A549 treated with RU486 at 1 μM for 4 hours (cell line): Measurements from ENCODE around the gene SBK2. TPM values are rescaled to one million over a fixed set of nuclear protein-coding genes. Genes with fewer than 3 reads are reported as not detected.

Experiments
- total RNA-seq: library from RNA; stranded (reverse); fragments of 200-300 nt; extraction: Qiagen RNA extraction; gene quantifications from 5 replicates; pipeline ENCODE4 v1.2.3, GENCODE V29; 2022; ENCODE audit warnings: low read depth

Gene SBK2, protein sequence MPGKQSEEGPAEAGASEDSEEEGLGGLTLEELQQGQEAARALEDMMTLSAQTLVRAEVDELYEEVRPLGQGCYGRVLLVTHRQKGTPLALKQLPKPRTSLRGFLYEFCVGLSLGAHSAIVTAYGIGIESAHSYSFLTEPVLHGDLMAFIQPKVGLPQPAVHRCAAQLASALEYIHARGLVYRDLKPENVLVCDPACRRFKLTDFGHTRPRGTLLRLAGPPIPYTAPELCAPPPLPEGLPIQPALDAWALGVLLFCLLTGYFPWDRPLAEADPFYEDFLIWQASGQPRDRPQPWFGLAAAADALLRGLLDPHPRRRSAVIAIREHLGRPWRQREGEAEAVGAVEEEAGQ
- total RNA-seq = 1.4 to 2.7 TPM (median 2.3 TPM) in 5 replicates

DNA sequence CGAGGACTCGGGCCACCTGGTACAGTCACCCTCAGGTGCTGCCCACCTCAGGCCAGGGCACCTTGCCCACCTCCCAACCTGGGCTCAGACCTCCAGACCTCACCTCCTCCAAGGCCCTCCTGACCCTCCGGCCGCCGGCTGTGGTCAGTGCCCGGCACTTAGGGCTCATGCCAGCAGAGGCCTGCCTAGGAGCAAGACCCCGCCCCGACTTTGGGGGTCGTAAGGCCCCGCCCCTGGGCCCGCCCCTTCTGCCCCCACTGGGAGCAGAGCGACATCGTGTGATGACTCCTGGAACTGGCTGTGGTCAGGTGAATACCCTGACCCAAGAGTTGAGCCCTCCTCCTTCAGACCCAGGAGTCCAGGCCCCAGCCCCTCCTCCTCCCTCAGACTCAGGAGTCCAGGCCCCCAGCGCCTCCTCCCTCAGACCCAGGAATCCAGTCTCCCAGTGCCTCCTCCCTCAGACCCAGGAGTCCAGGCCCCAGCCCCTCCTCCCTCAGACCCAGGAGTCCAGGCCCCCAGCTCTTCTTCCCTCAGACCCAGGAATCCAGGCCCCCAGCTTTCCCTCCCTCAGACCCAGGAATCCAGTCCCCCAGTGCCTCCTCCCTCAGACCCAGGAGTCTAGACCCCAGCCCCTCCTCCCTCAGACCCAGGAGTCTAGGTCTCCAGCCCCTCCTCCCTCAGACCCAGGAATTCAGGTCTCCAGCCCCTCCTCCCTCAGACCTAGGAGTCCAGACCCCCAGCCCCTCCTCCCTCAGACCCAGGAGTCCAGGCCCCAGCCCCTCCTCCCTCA lies at the start of gene SBK2:
SBK2 (minus strand) TSS at position 183 of the 790 bp plus-strand sequence. CDS start 839 bp downstream, outside the sequence.

DNA sequence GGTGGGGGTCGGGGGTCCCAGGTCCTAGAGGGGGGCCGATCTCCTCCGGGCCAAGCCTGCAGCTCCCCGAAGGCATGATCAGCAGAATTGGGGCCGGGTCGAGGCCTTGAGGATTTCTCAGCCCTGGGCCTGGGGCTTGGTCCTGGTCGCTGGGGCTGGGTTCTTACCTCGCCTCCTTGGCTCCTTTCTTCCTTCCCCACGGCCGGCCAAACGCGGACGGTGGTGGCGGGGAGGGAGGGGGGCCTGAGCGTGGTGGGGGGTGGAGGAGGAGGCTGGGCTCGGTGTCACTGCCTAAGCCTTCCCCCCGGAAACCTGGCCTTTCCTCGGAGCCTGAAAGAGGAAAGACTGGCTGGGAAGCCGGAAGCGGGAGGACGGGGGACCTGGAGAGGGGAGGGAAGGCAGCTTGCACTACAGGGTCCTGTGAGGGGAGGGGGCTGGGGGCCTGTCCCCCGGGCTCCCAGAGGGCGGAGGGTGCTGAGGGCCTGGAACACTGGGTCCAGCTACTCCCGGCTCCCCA lies 43.8 kb upstream of the SBK2 start, which contains the start of gene ZNF579:
ZNF579 (minus strand) TSS at position 221 of the 517 bp plus-strand sequence. CDS start 1,209 bp downstream, outside the sequence.

DNA sequence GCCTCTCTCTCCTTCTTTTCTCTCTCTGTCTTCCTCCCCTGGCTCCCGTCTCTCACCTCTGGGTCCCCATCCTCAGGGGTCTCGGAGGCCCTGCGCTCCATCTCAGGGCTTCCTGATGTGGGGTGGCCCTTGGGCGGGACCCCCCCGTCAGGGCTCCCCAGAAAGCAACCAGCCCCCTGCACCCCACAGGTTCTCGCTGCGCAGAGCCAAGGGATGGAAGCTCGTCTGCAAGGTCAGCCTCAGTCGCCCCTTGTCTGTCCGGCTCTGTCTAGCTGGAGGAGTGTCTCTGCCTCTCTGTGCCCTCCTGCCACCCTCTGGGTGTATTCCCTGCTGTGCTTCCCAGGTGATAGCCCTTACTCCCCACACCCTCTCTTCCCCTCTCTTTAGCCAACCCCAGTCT lies 8.5 kb upstream of the SBK2 start, which contains the start of gene SBK3:
SBK3 (minus strand) TSS at position 101 of the 400 bp plus-strand sequence; CDS start at position 101, 0 bp downstream.

DNA sequence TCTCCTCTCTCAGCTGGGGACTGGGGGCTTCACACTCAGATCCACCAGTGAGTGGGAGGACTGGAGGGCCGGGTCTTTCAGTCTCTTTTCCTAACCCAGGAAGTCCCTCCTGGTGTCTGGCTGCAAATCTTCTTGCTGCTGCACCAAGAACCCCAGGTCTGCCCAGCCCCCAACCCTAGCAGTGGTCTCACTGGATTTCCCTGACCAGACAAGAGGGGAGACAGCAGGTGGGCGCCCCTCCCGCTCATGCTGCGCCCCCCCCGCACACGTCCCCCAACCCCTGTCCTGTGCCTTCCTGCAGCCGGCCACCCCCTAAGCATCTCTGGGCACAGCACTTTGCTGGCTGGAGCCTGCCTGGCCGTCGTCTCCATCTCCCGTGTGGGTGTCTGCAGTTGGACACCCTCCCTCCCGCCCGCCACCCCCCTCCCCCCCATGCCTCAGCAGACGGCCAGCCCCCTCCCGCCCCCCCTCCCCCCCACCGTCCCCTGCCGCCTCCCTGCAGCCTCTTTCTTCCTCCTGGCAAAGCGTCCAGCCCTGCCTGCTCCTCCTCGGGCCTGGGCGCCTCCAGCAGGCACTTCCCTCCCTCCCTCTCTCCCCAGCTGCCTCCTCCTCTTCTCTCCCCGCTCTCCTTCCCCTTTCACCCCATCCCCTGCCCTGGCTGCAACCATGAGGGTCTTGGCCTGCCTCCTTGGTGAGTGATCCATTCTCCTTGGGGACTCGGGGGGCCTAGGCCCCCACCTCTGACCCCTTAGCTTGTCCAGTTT lies 48.8 kb downstream of the SBK2 start, which contains the start of gene SSC5D:
SSC5D (plus strand) TSS at position 513 of the 764 bp plus-strand sequence; CDS start at position 667, 154 bp downstream.

DNA sequence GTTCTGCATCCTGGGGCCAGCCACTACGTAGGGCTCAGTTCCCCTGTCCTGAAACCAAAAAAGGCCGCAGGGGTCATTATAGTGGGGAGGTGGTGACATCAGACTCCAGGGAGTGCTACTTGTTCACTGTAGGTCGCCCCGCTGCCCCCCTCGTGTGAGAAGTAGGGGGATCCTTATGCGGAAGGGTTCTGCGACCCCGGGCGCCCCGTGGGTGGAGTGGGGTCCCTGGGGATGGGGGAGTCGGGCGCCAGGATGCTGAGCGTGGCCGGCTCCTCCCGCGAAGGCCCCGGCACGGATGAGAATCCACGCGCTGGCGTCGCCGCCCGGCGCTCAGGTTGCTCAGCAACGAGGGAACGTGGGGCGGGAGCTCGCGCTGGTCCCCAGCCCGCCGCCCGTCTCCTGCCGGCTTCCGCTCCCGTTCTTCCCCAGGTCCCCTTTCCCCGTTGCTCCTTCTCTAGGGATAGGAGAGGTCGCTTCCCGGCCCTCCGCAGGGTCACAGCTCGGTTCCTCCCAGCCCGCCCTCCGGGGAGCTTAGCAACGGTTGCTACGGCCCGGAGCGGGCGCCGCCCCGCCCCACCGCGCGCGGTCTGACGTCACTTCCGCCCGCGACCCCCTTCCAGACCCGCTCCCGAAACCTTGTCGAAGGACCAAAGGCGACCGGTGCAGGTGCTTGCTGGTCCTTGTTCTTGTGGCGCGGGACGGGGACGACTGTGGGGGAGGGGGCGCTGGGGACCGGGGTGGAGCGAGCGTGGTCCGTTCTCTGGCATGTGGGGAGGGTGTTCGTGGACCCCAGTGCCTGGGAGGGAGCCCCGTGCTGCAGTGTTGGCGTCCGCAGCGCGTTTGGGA lies 52.1 kb downstream of the SBK2 start, which contains the start of gene NAT14:
NAT14 (plus strand) TSS at position 596 of the 846 bp plus-strand sequence. CDS start 521 bp downstream, outside the sequence.

Other genes starting within 250 kb of the SBK2 start
- 0.13 TPM in 1 of 5 replicates, not detected in the others for gene TMEM150B, start 211.8 kb downstream of the SBK2 start, total RNA-seq
- 5.2 to 10.5 TPM (median 8.2 TPM) in 5 replicates for gene KMT5C, start 197.3 kb downstream of the SBK2 start, total RNA-seq
- gene COX6B2, start 182.4 kb downstream of the SBK2 start, total RNA-seq = 0.50 to 4.3 TPM (median 1.4 TPM) in 5 replicates
- gene GARIN5B, start 173.9 kb downstream of the SBK2 start, total RNA-seq = 0.06 to 0.19 TPM (median 0.14 TPM) in 4 of 5 replicates, not detected in the other
- gene IL11, start 166.7 kb downstream of the SBK2 start, total RNA-seq = 37.5 to 64.5 TPM (median 50.0 TPM) in 5 replicates
- 0.85 to 2.5 TPM (median 1.5 TPM) in 5 replicates for gene TMEM190, start 160.3 kb downstream of the SBK2 start, total RNA-seq
- 3.2 to 11.8 TPM (median 11.4 TPM) in 5 replicates for gene TMEM238, start 152.8 kb downstream of the SBK2 start, total RNA-seq
- 2,587 to 3,378 TPM (median 2,939 TPM) in 5 replicates for gene RPL28, start 151.2 kb downstream of the SBK2 start, total RNA-seq
- 361 to 580 TPM (median 509 TPM) in 5 replicates for gene UBE2S, start 129.3 kb downstream of the SBK2 start, total RNA-seq
- gene SHISA7, start 93.8 kb downstream of the SBK2 start, total RNA-seq = 0.02 TPM in 1 of 5 replicates, not detected in the others
- 54.3 to 66.1 TPM (median 59.7 TPM) in 5 replicates for gene ISOC2, start 75.5 kb downstream of the SBK2 start, total RNA-seq
- gene C19orf85, start 72.4 kb downstream of the SBK2 start, total RNA-seq = not detected in 5 replicates
- gene ZNF628, start 60.5 kb downstream of the SBK2 start, total RNA-seq = 4.1 to 8.9 TPM (median 8.1 TPM) in 5 replicates
- gene NAT14, start 51.9 kb downstream of the SBK2 start, total RNA-seq = 35.9 to 69.5 TPM (median 57.9 TPM) in 5 replicates
- 0.54 to 1.2 TPM (median 0.95 TPM) in 5 replicates for gene SSC5D, start 48.7 kb downstream of the SBK2 start, total RNA-seq
- gene SBK3, start 8.4 kb upstream of the SBK2 start, total RNA-seq = 1.4 to 2.0 TPM (median 1.7 TPM) in 5 replicates
- gene ZNF579, start 43.7 kb upstream of the SBK2 start, total RNA-seq = 17.5 to 33.5 TPM (median 31.6 TPM) in 5 replicates
- gene FIZ1, start 62.4 kb upstream of the SBK2 start, total RNA-seq = 22.4 to 26.6 TPM (median 25.4 TPM) in 5 replicates
- gene ZNF524, start 63.2 kb upstream of the SBK2 start, total RNA-seq = 12.9 to 20.5 TPM (median 17.4 TPM) in 5 replicates
- gene ZNF865, start 68.5 kb upstream of the SBK2 start, total RNA-seq = 7.3 to 16.1 TPM (median 12.2 TPM) in 5 replicates
- gene ZNF784, start 87.4 kb upstream of the SBK2 start, total RNA-seq = 4.6 to 6.7 TPM (median 6.5 TPM) in 5 replicates
- 29.8 to 60.8 TPM (median 53.2 TPM) in 5 replicates for gene ZNF580, start 103.9 kb upstream of the SBK2 start, total RNA-seq
- gene ZNF581, start 106.5 kb upstream of the SBK2 start, total RNA-seq = 35.3 to 52.1 TPM (median 49.6 TPM) in 5 replicates
- 15.2 to 19.9 TPM (median 19.1 TPM) in 5 replicates for gene CCDC106, start 111.1 kb upstream of the SBK2 start, total RNA-seq
- 265 to 295 TPM (median 292 TPM) in 5 replicates for gene U2AF2, start 117.9 kb upstream of the SBK2 start, total RNA-seq
- gene EPN1, start 138.1 kb upstream of the SBK2 start, total RNA-seq = 123 to 213 TPM (median 191 TPM) in 5 replicates
- gene NLRP9, start 201.3 kb upstream of the SBK2 start, total RNA-seq = not detected in 5 replicates
- 0.22 to 0.86 TPM (median 0.56 TPM) in 5 replicates for gene RFPL4A, start 222.0 kb upstream of the SBK2 start, total RNA-seq
- not detected in 5 replicates for gene RFPL4AL1, start 232.0 kb upstream of the SBK2 start, total RNA-seq